Left lung (tissue), 10 donors: ENCODE measurements around the gene ANKFY1. TPM values are rescaled to one million over a fixed set of nuclear protein-coding genes. Genes with fewer than 3 reads are reported as not detected.
A peak's percentile ranks its signal among the peaks of the same experiment; 100 is the strongest.

Experiments used
- ATAC-seq: fragments of 200-7000 bp; cut with Tn5 transposase; one replicate; pipeline ENCODE4 v1.9.1; 2020; ENCODE audit warnings: moderate library complexity
- DNase-seq, 4 donors: peaks; one replicate each; pipeline ENCODE4 v3.0.0-alpha.2; 2013 to 2020
- H3K27ac ChIP-seq, 2 donors: fragments of 200-600 bp; sonication (generic) in 1 of 2; one replicate each; pipeline versions ENCODE4 v1.5.0 to v1.8.0; 2020 to 2021
- H3K27me3 ChIP-seq, 2 donors: fragments of 200-600 bp; sonication (generic) in 1 of 2; one replicate each; pipeline versions ENCODE4 v1.5.0 to v1.8.0; 2020 to 2021
- H3K36me3 ChIP-seq, 2 donors: fragments of 200-600 bp; sonication (generic) in 1 of 2; one replicate each; pipeline versions ENCODE4 v1.5.0 to v1.8.0; 2020 to 2021
- H3K4me1 ChIP-seq, 2 donors: fragments of 200-600 bp; one replicate each; pipeline ENCODE4 v1.8.0; 2021
- H3K4me3 ChIP-seq, 2 donors: fragments of 200-600 bp; sonication (generic) in 1 of 2; one replicate each; pipeline versions ENCODE4 v1.5.0 to v1.8.0; 2020 to 2021; ENCODE audit warnings: mild to moderate bottlenecking in 1 of 2
- H3K9me3 ChIP-seq, 2 donors: fragments of 200-600 bp; sonication (generic) in 1 of 2; one replicate each; pipeline versions ENCODE4 v1.5.0 to v1.8.0; 2020 to 2021
- intact Hi-C, 2 donors: fragments of 100-400 bp; cut with DNase I; formaldehyde crosslinking; loops; one replicate each; pipeline versions ENCODE4 v1.11.2 to v1.14.2; 2022
- polyA plus RNA-seq, 6 donors: library from polyadenylated mRNA; unstranded; fragments of 120-200 nt; gene quantifications; one replicate each; pipeline ENCODE4 v1.2.1, GENCODE V29; 2013; ENCODE audit not compliant: insufficient read length in 6 of 6
- total RNA-seq, 2 donors: library from RNA; stranded (reverse); fragmentation: NEBNext Ultra II Directional; extraction: Animal tissue kit (Norgen Biotek cat#: 25700); gene quantifications; one replicate each; pipeline ENCODE4 v1.2.1, GENCODE V29; 2021
- TF ChIP-seq, protein P1 (sequence below), 2 donors: fragments of 200-600 bp; sonication (generic) in 1 of 2; IDR thresholded peaks; one replicate each; pipeline versions ENCODE4 v1.5.0 to v1.8.0; 2021; ENCODE audit warnings: antibody characterized with exemption in 2 of 2
- donor health status: DM: no; HTN: yes; CAD: no.
- donor health status: DM: no; HTN: no; CAD: no.

Gene ANKFY1
- total and polyA plus RNA-seq, 8 donors, result 52.9 to 76.9 (median 56.2) TPM

DNA sequence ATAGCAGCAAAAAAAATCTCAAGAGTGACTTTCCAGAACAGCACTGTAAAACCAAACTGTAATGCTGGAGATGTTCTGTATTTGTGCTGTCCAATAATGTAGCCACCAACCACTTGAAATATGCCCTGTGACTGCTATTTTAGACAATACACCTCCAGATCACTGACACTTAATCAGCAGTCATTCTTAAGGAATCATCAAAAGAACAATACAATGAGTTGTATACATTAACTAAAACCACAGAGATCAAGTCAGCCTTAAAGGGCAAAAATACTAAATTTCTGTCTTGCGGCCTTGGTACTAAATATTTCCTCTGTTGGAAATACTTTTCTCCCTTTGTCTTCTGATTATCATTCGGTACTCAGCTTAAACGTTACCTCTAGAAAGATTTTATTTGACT is 33.6 kb upstream of the ANKFY1 start:
- no peak for DNase-seq
- Histone ChIP-seq H3K27me3 (no peaks in the 10 kb centered on the region), H3K36me3 (peaks cover 0 to 23% of the 10 kb centered on the region in 2 donors), H3K4me3 (no peak overlapping the region), H3K9me3 (no peaks in the 10 kb centered on the region), H3K4me1 (no peaks in the 10 kb centered on the region), H3K27ac (no peak overlapping the region)
- ATAC-seq, result no peak
- intact Hi-C loops, result no loop called here
- TF ChIP-seq, protein P1, sequence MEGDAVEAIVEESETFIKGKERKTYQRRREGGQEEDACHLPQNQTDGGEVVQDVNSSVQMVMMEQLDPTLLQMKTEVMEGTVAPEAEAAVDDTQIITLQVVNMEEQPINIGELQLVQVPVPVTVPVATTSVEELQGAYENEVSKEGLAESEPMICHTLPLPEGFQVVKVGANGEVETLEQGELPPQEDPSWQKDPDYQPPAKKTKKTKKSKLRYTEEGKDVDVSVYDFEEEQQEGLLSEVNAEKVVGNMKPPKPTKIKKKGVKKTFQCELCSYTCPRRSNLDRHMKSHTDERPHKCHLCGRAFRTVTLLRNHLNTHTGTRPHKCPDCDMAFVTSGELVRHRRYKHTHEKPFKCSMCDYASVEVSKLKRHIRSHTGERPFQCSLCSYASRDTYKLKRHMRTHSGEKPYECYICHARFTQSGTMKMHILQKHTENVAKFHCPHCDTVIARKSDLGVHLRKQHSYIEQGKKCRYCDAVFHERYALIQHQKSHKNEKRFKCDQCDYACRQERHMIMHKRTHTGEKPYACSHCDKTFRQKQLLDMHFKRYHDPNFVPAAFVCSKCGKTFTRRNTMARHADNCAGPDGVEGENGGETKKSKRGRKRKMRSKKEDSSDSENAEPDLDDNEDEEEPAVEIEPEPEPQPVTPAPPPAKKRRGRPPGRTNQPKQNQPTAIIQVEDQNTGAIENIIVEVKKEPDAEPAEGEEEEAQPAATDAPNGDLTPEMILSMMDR (IDR thresholded peaks at IDR 0.05), result no peak

GRCh38 chr17:4295686-4296085 is 31.9 kb upstream of the ANKFY1 start:
- no peaks in the 10 kb centered on the region for H3K4me1 ChIP-seq
- ATAC-seq, result no peak
- no peaks in the 10 kb centered on the region for H3K9me3 ChIP-seq
- H3K36me3 ChIP-seq, result peaks cover 0 to 22% of the 10 kb centered on the region in 2 donors
- H3K27ac ChIP-seq, result no peak overlapping the region
- intact Hi-C loops, result no loop called here
- TF ChIP-seq, protein P1 (IDR thresholded peaks at IDR 0.05), result no peak
- no peak for DNase-seq
- no peaks in the 10 kb centered on the region for H3K27me3 ChIP-seq
- H3K4me3 ChIP-seq, result no peak overlapping the region

DNA sequence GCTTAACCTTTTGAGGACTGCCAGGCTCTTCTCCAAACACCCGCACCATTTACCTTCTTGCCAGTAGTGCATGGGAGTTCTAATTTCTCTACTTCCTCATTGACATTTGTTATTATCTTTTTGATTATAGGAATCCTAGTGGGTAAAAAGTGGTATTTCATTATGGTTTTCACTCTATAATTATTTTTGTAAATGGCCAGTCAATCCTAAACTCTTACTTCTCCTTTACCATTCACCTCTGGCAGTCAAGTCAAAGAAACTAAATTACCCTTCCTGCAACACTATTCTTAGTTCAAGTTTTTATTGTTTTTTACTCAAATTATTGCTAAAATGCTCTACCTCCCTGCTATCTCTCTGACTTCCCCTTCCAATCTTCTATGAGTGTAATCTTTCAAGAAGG is 29.8 kb upstream of the ANKFY1 start:
- Histone ChIP-seq H3K4me3 (no peak overlapping the region), H3K36me3 (peaks cover 0 to 33% of the 10 kb centered on the region in 2 donors), H3K27me3 (no peaks in the 10 kb centered on the region), H3K4me1 (no peaks in the 10 kb centered on the region), H3K27ac (no peak overlapping the region), H3K9me3 (no peaks in the 10 kb centered on the region)
- ATAC-seq (no peak), DNase-seq (no peak)
- intact Hi-C loops, result no loop called here
- TF ChIP-seq, protein P1 (IDR thresholded peaks at IDR 0.05), result no peak

GRCh38 chr17:4287710-4288109 is 23.9 kb upstream of the ANKFY1 start:
- TF ChIP-seq, protein P1 (IDR thresholded peaks at IDR 0.05), result no peak
- H3K36me3 ChIP-seq, result peaks cover 0 to 40% of the 10 kb centered on the region in 2 donors
- DNase-seq (no peak), ATAC-seq (no peak)
- H3K27me3 ChIP-seq, result no peaks in the 10 kb centered on the region
- no peak overlapping the region for H3K4me3 ChIP-seq
- no peaks in the 10 kb centered on the region for H3K4me1 ChIP-seq
- H3K9me3 ChIP-seq, result no peaks in the 10 kb centered on the region
- intact Hi-C loops, result no loop called here
- no peak overlapping the region for H3K27ac ChIP-seq

GRCh38 chr17:4276514-4276913 is 12.7 kb upstream of the ANKFY1 start:
- Histone ChIP-seq H3K27me3 (no peaks in the 10 kb centered on the region), H3K27ac (no peak overlapping the region), H3K36me3 (peaks cover 0 to 33% of the 10 kb centered on the region in 2 donors), H3K4me3 (no peak overlapping the region), H3K9me3 (no peaks in the 10 kb centered on the region), H3K4me1 (no peaks in the 10 kb centered on the region)
- peak in 1 of 4 donors; percentile 7 for DNase-seq
- peak; percentile 35 for ATAC-seq
- TF ChIP-seq, protein P1 (IDR thresholded peaks at IDR 0.05), result no peak
- intact Hi-C loops, result no loop called here
